Measurements from ENCODE around the gene WFIKKN1. TPM values are rescaled to one million over a fixed set of nuclear protein-coding genes. Genes with fewer than 3 reads are reported as not detected.
A peak's percentile ranks its signal among the peaks of the same experiment; 100 is the strongest.

Gene WFIKKN1
- total RNA-seq, 2 experiments from 2014 or later = 0.47 to 1.2 TPM

GRCh38 chr16:647173-647902 lies 16.6 kb downstream of the WFIKKN1 start:
- no TSS peak for BruUV-seq (replicated peaks)
- Histone ChIP-seq H3K4me1 (ENCODE audit: insufficient read depth, low read length, poor library complexity, severe bottlenecking) (peaks cover 32% of the 10 kb centered on the region), H4K20me1 (ENCODE audit: insufficient read depth, low read length) (no peaks in the 10 kb centered on the region), H3K27ac (ENCODE audit: low read depth, low read length, poor library complexity, severe bottlenecking) (no peak overlapping the region), H3K9me2 (ENCODE audit: insufficient read depth, low read length) (no peaks in the 10 kb centered on the region), H3K36me3 (ENCODE audit: insufficient read depth, low read length) (peaks cover 5% of the 10 kb centered on the region), H3K9me3 (ENCODE audit: low read length) (no peaks in the 10 kb centered on the region), H3K4me3 (ENCODE audit: low read depth, low read length, poor library complexity, severe bottlenecking) (peak overlapping the region; percentile 70), H3K4me2 (ENCODE audit: low read length) (peak overlapping the region; percentile 77), H2AFZ (ENCODE audit: low read length) (no peak overlapping the region), H3K79me2 (ENCODE audit: insufficient read depth, low read depth, low read length) (peaks cover 4% of the 10 kb centered on the region; the same call in 1 of the 2 replicates)
- no peak for DNase-seq (ENCODE audit: low spot score)
- ChIA-PET CTCF (ENCODE audit: unreplicated experiment) (no interaction called here), POLR2A (no interaction called here)
- TF ChIP-seq EZH2phosphoT487 (IDR thresholded peaks at IDR 0.05; ENCODE audit: borderline replicate concordance, low read depth, low read length) (no peak), CTCF (conservative IDR thresholded peaks at IDR 0.05; ENCODE audit: low read length) (no peak)
- intact Hi-C loops (cut with micrococcal nuclease; ENCODE audit: unreplicated experiment) = no loop called here

- Histone ChIP-seq H4K20me1 (ENCODE audit: insufficient read depth, low read length) (no peaks in the 10 kb centered on the region), H3K4me3 (ENCODE audit: low read depth, low read length, poor library complexity, severe bottlenecking) (peak overlapping the region; percentile 70), H3K4me1 (ENCODE audit: insufficient read depth, low read length, poor library complexity, severe bottlenecking) (peaks cover 27% of the 10 kb centered on the region), H2AFZ (ENCODE audit: low read length) (peak overlapping the region; percentile 13; the same call in 1 of the 2 replicates), H3K9me2 (ENCODE audit: insufficient read depth, low read length) (no peaks in the 10 kb centered on the region), H3K27ac (ENCODE audit: low read depth, low read length, poor library complexity, severe bottlenecking) (peak overlapping the region; percentile 66), H3K4me2 (ENCODE audit: low read length) (peak overlapping the region; percentile 77), H3K79me2 (ENCODE audit: insufficient read depth, low read depth, low read length) (peaks cover 4% of the 10 kb centered on the region; the same call in 1 of the 2 replicates), H3K9me3 (ENCODE audit: low read length) (no peaks in the 10 kb centered on the region), H3K36me3 (ENCODE audit: insufficient read depth, low read length) (peaks cover 10% of the 10 kb centered on the region)
- ChIA-PET POLR2A (interaction anchor here (0.6 kb wide), 1 partner anchor 1300 kb away, joined by 3 read pairs; no protein-coding TSS in a partner anchor), CTCF (ENCODE audit: unreplicated experiment) (no interaction called here)
- BruUV-seq (replicated peaks) = TSS peak; percentile 40
- no peak for TF ChIP-seq EZH2phosphoT487 (IDR thresholded peaks at IDR 0.05; ENCODE audit: borderline replicate concordance, low read depth, low read length)
- TF ChIP-seq CTCF (conservative IDR thresholded peaks at IDR 0.05; ENCODE audit: low read length) = peak; percentile 87
- intact Hi-C loops (cut with micrococcal nuclease; ENCODE audit: unreplicated experiment) = loop anchor here (2.0 kb wide), 1 partner anchor 21 kb away; the partner anchor contains the start of gene RHOT2
- DNase-seq (ENCODE audit: low spot score) = peak; percentile 75
Observed at GRCh38 chr16:648071-648780, 17.4 kb downstream of the WFIKKN1 start.
